CD4-positive, alpha-beta T cell (primary cell): Measurements from ENCODE around the gene CMSS1. TPM values are rescaled to one million over a fixed set of nuclear protein-coding genes. Genes with fewer than 3 reads are reported as not detected.

Experiments
- ATAC-seq: fragments of 200-7000 bp; cut with Tn5 transposase; one replicate; pipeline ENCODE4 v1.10.0; 2022; ENCODE audit warnings: mild to moderate bottlenecking; ENCODE audit not compliant: poor library complexity
- CTCF ChIA-PET: fragments of 350-600 bp; sonication (Branson Sonifier 250); formaldehyde crosslinking; loops from one replicate; lab custom pipeline; 2021; ENCODE audit warnings: antibody characterized with exemption, inconsistent platforms; lab: Charles Lee
- POLR2A ChIA-PET: fragments of 350-600 bp; sonication (Branson Sonifier 250); formaldehyde crosslinking; loops from one replicate; lab custom pipeline; 2021; ENCODE audit warnings: antibody characterized with exemption, inconsistent platforms; lab: Charles Lee
- DNase-seq, 14 experiments: peaks; one replicate each; pipeline ENCODE4 v3.0.0-alpha.2; 2013 to 2020; ENCODE audit warnings: mixed read lengths in 2 of 14
- H3K27ac ChIP-seq, 2 donors: one replicate each; pipeline versions ENCODE4 v1.5.1 to v1.7.0; 2013; ENCODE audit warnings: low read length in 2 of 2, low read depth in 1 of 2, mild to moderate bottlenecking in 1 of 2
- H3K27me3 ChIP-seq, 2 experiments: 1 replicate in 1 of 2; 2 replicates in 1 of 2; pipeline versions ENCODE4 v1.6.1 to v1.7.0; 2013; ENCODE audit warnings: low read length in 2 of 2, control low read depth in 1 of 2, mild to moderate bottlenecking in 1 of 2, moderate library complexity in 1 of 2; ENCODE audit not compliant: insufficient read depth in 2 of 2, control insufficient read depth in 1 of 2
- H3K36me3 ChIP-seq: one replicate; pipeline ENCODE4 v1.6.1; 2013; ENCODE audit warnings: low read length, control low read depth; ENCODE audit not compliant: insufficient read depth
- H3K4me1 ChIP-seq: one replicate; pipeline ENCODE4 v1.6.1; 2013; ENCODE audit warnings: low read length, control low read depth; ENCODE audit not compliant: insufficient read depth
- H3K4me3 ChIP-seq: one replicate; pipeline ENCODE4 v1.5.1; 2013; ENCODE audit warnings: mild to moderate bottlenecking, low read length, moderate library complexity
- H3K9me3 ChIP-seq, 2 experiments: 1 replicate in 1 of 2; 2 replicates in 1 of 2; pipeline versions ENCODE4 v1.6.1 to v1.7.0; 2013; ENCODE audit warnings: low read length in 2 of 2, mild to moderate bottlenecking in 2 of 2, control low read depth in 1 of 2, moderate library complexity in 1 of 2; ENCODE audit not compliant: control insufficient read depth in 1 of 2, insufficient read depth in 1 of 2
- H3K27ac Mint-ChIP-seq: one replicate; pipeline ENCODE4 v1.8.0; 2020; ENCODE audit warnings: mixed read lengths
- H3K27me3 Mint-ChIP-seq: one replicate; pipeline ENCODE4 v1.8.0; 2021; ENCODE audit warnings: mixed read lengths
- H3K36me3 Mint-ChIP-seq: one replicate; pipeline ENCODE4 v1.8.0; 2021; ENCODE audit warnings: low read depth, mixed read lengths
- H3K4me1 Mint-ChIP-seq: one replicate; pipeline ENCODE4 v1.8.0; 2021; ENCODE audit warnings: low read depth, mixed read lengths
- H3K4me3 Mint-ChIP-seq: one replicate; pipeline ENCODE4 v1.8.0; 2020; ENCODE audit warnings: mild to moderate bottlenecking, mixed read lengths
- H3K9me3 Mint-ChIP-seq: one replicate; pipeline ENCODE4 v1.8.0; 2020; ENCODE audit warnings: mixed read lengths
- intact Hi-C, 2 experiments: fragments of 100-400 bp; cut with DNase I in 1 of 2; cut with micrococcal nuclease in 1 of 2; formaldehyde crosslinking; loops; one replicate each; pipeline versions ENCODE4 v1.15.1 to v1.9.0; 2023 to 2025; cut with DNase I, micrococcal nuclease
- total RNA-seq, 174 experiments: library from RNA in 2 of 174; stranded (reverse) in 2 of 174; gene quantifications; one replicate each; pipeline ENCODE4 v1.2.3 and lab custom pipeline; 2021 to 2026
- TF ChIP-seq, protein P1 (sequence below): fragments of 200-600 bp; IDR thresholded peaks from one replicate; pipeline ENCODE4 v1.8.0; 2022; ENCODE audit warnings: antibody characterized with exemption, mild to moderate bottlenecking

Gene CMSS1
- total RNA-seq, 2 experiments from 2014 or later = 12.2 TPM

DNA sequence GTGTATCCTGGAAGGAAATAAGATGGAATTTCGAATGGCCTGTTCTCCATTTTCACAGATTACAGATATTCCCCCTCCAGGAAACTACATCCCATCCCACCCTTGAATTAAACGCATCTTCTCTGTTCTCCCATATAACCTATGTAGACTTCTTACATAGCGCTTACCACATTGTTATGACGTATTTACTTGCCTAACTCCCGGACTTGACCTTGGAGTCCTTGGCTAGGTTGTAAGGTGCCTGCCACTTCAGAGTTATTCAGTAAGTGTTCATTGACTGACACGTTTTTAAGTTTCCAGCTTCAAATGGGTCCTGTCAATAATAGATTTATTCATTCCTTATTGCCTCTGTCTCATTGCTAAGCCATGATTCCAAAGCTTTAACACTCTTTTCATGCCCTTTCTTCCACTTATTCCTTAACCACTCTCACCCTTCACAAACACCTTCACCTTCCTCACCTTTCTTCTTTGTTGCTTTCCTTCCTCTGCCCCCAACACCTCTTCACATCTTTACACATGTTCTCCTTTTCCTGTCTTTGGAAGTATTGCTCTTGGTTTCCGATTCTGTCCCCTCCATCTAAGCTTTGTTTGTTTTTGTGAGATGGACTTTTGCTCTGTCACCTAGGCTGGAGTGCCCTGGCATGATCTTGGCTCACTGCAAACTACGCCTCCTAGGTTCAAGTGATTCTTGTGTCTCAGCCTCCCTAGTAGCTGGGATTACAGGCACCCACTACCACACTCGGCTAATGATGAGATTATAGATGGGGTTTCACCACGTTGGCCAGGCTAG, 138.3 kb downstream of the CMSS1 start:
- ChIA-PET CTCF (no interaction called here), POLR2A (no interaction called here)
- no peaks in the 10 kb centered on the region for H3K9me3 Mint-ChIP-seq
- H3K4me1 Mint-ChIP-seq = peaks cover 4% of the 10 kb centered on the region
- no peak overlapping the region for H3K27ac ChIP-seq
- H3K27ac Mint-ChIP-seq = no peak overlapping the region
- H3K4me3 Mint-ChIP-seq = no peak overlapping the region
- intact Hi-C loops = no loop called here
- H3K4me1 ChIP-seq = no peaks in the 10 kb centered on the region
- no peaks in the 10 kb centered on the region for H3K27me3 Mint-ChIP-seq
- no peaks in the 10 kb centered on the region for H3K9me3 ChIP-seq
- H3K4me3 ChIP-seq = no peak overlapping the region
- no peaks in the 10 kb centered on the region for H3K27me3 ChIP-seq
- DNase-seq = no peak
- TF ChIP-seq, protein P1, sequence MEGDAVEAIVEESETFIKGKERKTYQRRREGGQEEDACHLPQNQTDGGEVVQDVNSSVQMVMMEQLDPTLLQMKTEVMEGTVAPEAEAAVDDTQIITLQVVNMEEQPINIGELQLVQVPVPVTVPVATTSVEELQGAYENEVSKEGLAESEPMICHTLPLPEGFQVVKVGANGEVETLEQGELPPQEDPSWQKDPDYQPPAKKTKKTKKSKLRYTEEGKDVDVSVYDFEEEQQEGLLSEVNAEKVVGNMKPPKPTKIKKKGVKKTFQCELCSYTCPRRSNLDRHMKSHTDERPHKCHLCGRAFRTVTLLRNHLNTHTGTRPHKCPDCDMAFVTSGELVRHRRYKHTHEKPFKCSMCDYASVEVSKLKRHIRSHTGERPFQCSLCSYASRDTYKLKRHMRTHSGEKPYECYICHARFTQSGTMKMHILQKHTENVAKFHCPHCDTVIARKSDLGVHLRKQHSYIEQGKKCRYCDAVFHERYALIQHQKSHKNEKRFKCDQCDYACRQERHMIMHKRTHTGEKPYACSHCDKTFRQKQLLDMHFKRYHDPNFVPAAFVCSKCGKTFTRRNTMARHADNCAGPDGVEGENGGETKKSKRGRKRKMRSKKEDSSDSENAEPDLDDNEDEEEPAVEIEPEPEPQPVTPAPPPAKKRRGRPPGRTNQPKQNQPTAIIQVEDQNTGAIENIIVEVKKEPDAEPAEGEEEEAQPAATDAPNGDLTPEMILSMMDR = no peak
- ATAC-seq = no peak
- H3K36me3 ChIP-seq = no peaks in the 10 kb centered on the region
- H3K36me3 Mint-ChIP-seq = no peaks in the 10 kb centered on the region

DNA sequence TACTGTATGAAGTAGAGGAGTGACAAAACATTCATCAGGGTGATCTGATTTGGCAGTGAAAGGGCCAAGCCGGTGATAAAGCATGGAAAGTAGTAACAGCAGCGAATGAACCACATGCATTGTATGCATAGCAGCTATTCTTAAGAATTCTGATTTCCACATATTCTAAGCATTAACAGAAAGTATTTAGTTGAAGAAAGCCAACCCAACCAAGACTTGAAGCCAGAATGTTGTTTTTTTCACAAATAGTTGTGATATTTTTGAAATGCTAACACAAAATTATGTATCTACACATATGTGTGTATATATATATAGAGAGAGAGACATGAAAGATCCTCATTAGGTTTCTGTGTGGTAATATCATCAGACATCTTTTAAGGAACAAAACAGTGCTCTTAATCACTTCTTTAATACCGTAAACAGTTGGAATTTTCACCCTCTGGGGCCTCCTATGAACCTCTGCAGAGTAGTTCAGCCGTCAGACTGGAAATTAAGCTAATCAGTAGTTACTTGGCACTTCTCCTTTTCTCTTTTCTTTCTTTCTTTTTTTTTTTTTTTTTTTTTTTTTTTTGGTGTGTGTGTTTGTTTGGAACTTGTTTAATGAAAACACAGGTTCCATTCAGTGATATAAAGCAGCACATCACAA, 139.6 kb downstream of the CMSS1 start:
- no peaks in the 10 kb centered on the region for H3K4me1 ChIP-seq
- H3K4me3 ChIP-seq = no peak overlapping the region
- Mint-ChIP-seq H3K27me3 (no peaks in the 10 kb centered on the region), H3K27ac (no peak overlapping the region), H3K36me3 (no peaks in the 10 kb centered on the region), H3K4me3 (no peak overlapping the region), H3K9me3 (no peaks in the 10 kb centered on the region), H3K4me1 (peaks cover 4% of the 10 kb centered on the region)
- no peaks in the 10 kb centered on the region for H3K27me3 ChIP-seq
- intact Hi-C loops = no loop called here
- POLR2A ChIA-PET = no interaction called here
- TF ChIP-seq, protein P1 = no peak
- no peak overlapping the region for H3K27ac ChIP-seq
- no peaks in the 10 kb centered on the region for H3K36me3 ChIP-seq
- H3K9me3 ChIP-seq = no peaks in the 10 kb centered on the region
- no peak for DNase-seq
- no peak for ATAC-seq
- CTCF ChIA-PET = no interaction called here

DNA sequence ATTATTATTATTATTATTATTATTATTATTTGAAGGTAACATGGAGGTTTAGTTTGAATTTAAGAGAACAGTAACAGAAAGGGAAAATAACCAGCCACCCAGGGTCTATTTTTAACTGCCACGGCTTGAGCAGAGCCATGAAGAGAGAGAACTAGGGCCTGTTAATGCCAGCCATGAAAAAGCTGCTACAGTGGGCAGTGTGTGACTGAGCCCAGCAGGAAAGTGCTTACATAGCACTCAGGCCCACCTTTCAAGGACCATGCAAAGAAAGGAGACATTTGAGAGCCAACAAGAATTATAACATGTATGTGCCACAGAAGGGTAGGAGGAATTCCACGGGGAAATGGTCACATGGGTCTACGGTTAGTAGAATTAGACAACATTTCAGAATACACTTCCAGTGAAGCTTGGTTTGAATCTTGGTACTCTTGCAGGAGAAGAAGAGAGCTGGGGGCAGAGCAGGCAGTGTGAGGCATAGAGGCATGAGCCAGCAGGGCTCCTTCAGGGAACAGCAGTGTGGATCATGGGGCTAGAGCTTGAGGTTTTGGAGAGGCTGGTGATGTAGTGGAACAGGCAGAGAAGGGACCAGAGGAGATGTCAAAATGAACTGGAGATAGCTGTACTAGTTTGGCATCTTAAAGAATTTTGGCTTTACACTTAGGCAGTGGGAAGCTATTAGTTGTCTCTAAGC, 140.7 kb downstream of the CMSS1 start:
- Mint-ChIP-seq H3K4me3 (no peak overlapping the region), H3K4me1 (peaks cover 4% of the 10 kb centered on the region), H3K9me3 (no peaks in the 10 kb centered on the region), H3K36me3 (peaks cover 8% of the 10 kb centered on the region), H3K27me3 (no peaks in the 10 kb centered on the region), H3K27ac (no peak overlapping the region)
- ChIA-PET CTCF (no interaction called here), POLR2A (no interaction called here)
- ATAC-seq (no peak), DNase-seq (no peak)
- H3K4me3 ChIP-seq = no peak overlapping the region
- no peak overlapping the region for H3K27ac ChIP-seq
- TF ChIP-seq, protein P1 = no peak
- H3K4me1 ChIP-seq = no peaks in the 10 kb centered on the region
- H3K27me3 ChIP-seq = no peaks in the 10 kb centered on the region
- H3K9me3 ChIP-seq = no peaks in the 10 kb centered on the region
- intact Hi-C loops = no loop called here
- no peaks in the 10 kb centered on the region for H3K36me3 ChIP-seq
